ENCODE measurements around the gene KRTAP12-4. TPM values are rescaled to one million over a fixed set of nuclear protein-coding genes. Genes with fewer than 3 reads are reported as not detected.

KRTAP12-4 gene
- total RNA-seq, 4 donors from 2014 or later, result not detected

DNA sequence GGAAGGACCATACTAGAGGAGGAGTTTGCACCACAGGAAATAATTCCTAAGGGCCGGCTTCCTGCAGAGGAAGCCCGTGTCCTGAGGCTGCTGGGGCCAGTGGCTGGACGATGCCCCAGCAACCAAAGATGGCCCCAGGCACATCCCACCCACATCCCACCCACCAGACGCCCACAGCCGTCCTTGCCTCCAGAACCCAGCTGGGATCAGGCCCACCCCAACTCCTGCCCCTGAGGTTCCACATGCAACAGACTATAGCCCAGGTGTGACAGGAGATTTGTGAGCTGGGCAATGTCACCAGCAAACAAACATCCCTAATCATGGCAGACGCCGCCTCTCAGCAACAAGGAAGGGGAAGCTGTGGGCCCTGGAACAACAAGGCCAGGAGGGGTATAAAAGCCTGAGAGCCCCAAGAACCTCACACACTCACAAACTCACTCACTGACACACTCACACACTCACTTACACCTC lies 27.8 kb downstream of the KRTAP12-4 start, which contains the start of gene KRTAP10-9:
Gene KRTAP10-9, plus strand, starts transcription at position 421 of the 471 bp plus-strand sequence. CDS start 79 bp downstream, outside the sequence.
- Histone ChIP-seq H3K9me3 (peaks cover 0 to 46% (median 11%) of the 10 kb centered on the region in 3 donors), H3K27ac (no peak within 1 kb of the TSS), H3K4me1 (no peaks in the 10 kb centered on the region), H3K27me3 (peaks cover 0 to 31% (median 0%) of the 10 kb centered on the region in 4 donors), H3K36me3 (no peaks in the 10 kb centered on the region), H3K4me3 (no peak within 1 kb of the TSS)
- intact Hi-C loops (cut with DNase I), result no loop called here
- 60% methylated on average over 1 of the region's 7 CpGs for WGBS, 2 donors
- DNase-seq, result no peak
- TF ChIP-seq, protein P1, sequence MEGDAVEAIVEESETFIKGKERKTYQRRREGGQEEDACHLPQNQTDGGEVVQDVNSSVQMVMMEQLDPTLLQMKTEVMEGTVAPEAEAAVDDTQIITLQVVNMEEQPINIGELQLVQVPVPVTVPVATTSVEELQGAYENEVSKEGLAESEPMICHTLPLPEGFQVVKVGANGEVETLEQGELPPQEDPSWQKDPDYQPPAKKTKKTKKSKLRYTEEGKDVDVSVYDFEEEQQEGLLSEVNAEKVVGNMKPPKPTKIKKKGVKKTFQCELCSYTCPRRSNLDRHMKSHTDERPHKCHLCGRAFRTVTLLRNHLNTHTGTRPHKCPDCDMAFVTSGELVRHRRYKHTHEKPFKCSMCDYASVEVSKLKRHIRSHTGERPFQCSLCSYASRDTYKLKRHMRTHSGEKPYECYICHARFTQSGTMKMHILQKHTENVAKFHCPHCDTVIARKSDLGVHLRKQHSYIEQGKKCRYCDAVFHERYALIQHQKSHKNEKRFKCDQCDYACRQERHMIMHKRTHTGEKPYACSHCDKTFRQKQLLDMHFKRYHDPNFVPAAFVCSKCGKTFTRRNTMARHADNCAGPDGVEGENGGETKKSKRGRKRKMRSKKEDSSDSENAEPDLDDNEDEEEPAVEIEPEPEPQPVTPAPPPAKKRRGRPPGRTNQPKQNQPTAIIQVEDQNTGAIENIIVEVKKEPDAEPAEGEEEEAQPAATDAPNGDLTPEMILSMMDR (IDR thresholded peaks at IDR 0.05), result no peak
- TF ChIP-seq POLR2A (IDR thresholded peaks at IDR 0.05), result no peak

- intact Hi-C loops (cut with DNase I), result no loop called here
- no peak for DNase-seq
- H3K9me3 ChIP-seq, result peaks cover 0 to 41% (median 11%) of the 10 kb centered on the region in 3 donors
- WGBS, 2 donors, result 51 to 55% methylated on average over 4 to 7 of the region's 10 CpGs
- H3K4me3 ChIP-seq, result no peak overlapping the region
- no peaks in the 10 kb centered on the region for H3K36me3 ChIP-seq
- H3K4me1 ChIP-seq, result no peaks in the 10 kb centered on the region
- H3K27me3 ChIP-seq, result peaks cover 0 to 31% (median 0%) of the 10 kb centered on the region in 4 donors
- no peak for TF ChIP-seq POLR2A (IDR thresholded peaks at IDR 0.05)
- TF ChIP-seq, protein P1 (IDR thresholded peaks at IDR 0.05), result no peak
- no peak overlapping the region for H3K27ac ChIP-seq
Measured at GRCh38 chr21:44626262-44626661, 28.2 kb downstream of the KRTAP12-4 start.

DNA sequence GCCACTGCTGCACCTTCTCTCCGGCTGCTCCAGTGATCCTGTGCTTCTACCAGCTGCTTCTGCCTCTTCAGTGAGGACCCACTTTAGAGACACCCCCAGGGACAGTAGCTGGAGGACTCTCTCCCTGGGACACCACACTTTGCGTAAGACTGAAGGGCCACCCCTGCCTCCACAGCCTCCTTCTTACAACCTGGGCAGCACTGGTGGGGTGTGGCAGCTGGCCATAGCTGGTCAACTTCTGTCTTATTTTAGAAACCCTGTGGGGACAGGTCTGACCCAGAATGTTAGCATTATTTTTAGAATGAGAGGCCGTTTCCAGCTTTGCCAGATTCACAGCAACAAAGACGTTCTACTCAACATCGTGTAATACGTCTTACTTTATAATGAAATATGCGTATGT lies 28.7 kb downstream of the KRTAP12-4 start:
- H3K4me1 ChIP-seq, result no peaks in the 10 kb centered on the region
- TF ChIP-seq POLR2A (IDR thresholded peaks at IDR 0.05), result no peak
- TF ChIP-seq, protein P1 (IDR thresholded peaks at IDR 0.05), result no peak
- DNase-seq, result no peak
- no peak overlapping the region for H3K4me3 ChIP-seq
- H3K36me3 ChIP-seq, result no peaks in the 10 kb centered on the region
- peaks cover 0 to 36% (median 11%) of the 10 kb centered on the region in 3 donors for H3K9me3 ChIP-seq
- 78 to 83% methylated on average over 6 of the region's 7 CpGs for WGBS, 2 donors
- no peak overlapping the region for H3K27ac ChIP-seq
- intact Hi-C loops (cut with DNase I), result no loop called here
- H3K27me3 ChIP-seq, result peaks cover 0 to 31% (median 0%) of the 10 kb centered on the region in 4 donors

- Histone ChIP-seq H3K27me3 (peaks cover 0 to 30% (median 0%) of the 10 kb centered on the region in 4 donors), H3K4me1 (no peaks in the 10 kb centered on the region), H3K36me3 (no peaks in the 10 kb centered on the region), H3K9me3 (peaks cover 0 to 38% (median 11%) of the 10 kb centered on the region in 3 donors), H3K4me3 (no peak overlapping the region), H3K27ac (no peak overlapping the region)
- no peak for DNase-seq
- TF ChIP-seq POLR2A (IDR thresholded peaks at IDR 0.05), result no peak
- TF ChIP-seq, protein P1 (IDR thresholded peaks at IDR 0.05), result no peak
- intact Hi-C loops (cut with DNase I), result no loop called here
Measured at GRCh38 chr21:44623575-44623974, 30.9 kb downstream of the KRTAP12-4 start.

DNA sequence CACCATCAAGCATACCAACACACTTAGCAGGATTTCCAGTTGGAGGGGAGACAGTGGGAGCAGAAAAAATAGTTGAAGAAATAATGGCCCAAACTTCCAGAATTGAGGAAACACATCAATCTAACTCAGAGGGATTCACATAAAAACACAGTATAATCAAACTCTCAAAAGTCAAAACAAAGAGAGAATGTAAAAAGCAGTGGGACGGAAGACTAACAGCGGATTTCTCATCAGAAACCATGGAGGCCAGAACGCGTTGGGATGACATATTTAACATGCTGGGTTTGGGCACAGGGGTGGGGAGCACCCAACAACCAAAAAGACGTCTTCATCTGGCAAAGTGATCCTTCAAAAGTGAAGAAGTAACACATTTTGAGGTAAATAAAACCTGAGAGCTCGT lies 34.6 kb downstream of the KRTAP12-4 start:
- intact Hi-C loops (cut with DNase I), result no loop called here
- H3K4me1 ChIP-seq, result no peaks in the 10 kb centered on the region
- WGBS, 2 donors, result 84 to 86% methylated on average over 6 of the region's 6 CpGs

More for the DNA sequence above, 34.6 kb downstream of the KRTAP12-4 start:
- H3K27me3 ChIP-seq, result peaks cover 0 to 30% (median 0%) of the 10 kb centered on the region in 4 donors
- no peak for DNase-seq
- H3K9me3 ChIP-seq, result peaks cover 0 to 38% (median 11%) of the 10 kb centered on the region in 3 donors
- no peaks in the 10 kb centered on the region for H3K36me3 ChIP-seq
- H3K4me3 ChIP-seq, result no peak overlapping the region
- TF ChIP-seq POLR2A (IDR thresholded peaks at IDR 0.05), result no peak
- TF ChIP-seq, protein P1 (IDR thresholded peaks at IDR 0.05), result no peak
- no peak overlapping the region for H3K27ac ChIP-seq
